ENCODE results near the gene NSD2.

DNA sequence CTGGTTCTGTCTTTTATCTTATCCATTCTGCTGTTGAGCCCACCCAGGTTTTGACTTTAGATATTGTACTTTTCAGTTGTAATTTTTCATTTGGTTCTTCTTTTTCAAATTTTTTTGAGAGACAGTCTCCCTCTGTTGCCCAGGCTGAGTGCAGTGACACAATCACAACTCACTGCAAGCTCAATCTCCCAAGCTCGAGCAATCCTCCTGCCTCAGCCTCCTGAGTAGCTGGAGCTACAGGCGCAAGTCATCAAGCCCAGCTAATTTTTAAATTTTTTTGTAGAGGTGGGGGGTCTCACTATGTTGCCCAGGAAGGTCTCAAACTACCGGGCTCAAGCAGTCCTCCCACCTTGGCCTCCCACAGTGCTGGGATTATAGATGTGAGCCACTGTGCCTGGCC, 41.0 kb upstream of the NSD2 start:
- TF ChIP-seq, protein P1, sequence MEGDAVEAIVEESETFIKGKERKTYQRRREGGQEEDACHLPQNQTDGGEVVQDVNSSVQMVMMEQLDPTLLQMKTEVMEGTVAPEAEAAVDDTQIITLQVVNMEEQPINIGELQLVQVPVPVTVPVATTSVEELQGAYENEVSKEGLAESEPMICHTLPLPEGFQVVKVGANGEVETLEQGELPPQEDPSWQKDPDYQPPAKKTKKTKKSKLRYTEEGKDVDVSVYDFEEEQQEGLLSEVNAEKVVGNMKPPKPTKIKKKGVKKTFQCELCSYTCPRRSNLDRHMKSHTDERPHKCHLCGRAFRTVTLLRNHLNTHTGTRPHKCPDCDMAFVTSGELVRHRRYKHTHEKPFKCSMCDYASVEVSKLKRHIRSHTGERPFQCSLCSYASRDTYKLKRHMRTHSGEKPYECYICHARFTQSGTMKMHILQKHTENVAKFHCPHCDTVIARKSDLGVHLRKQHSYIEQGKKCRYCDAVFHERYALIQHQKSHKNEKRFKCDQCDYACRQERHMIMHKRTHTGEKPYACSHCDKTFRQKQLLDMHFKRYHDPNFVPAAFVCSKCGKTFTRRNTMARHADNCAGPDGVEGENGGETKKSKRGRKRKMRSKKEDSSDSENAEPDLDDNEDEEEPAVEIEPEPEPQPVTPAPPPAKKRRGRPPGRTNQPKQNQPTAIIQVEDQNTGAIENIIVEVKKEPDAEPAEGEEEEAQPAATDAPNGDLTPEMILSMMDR (IDR thresholded peaks at IDR 0.05) = no peak
- no peak for TF ChIP-seq POLR2A (IDR thresholded peaks at IDR 0.05)

Data from right lobe of liver (tissue), 4 donors.